Upper lobe of right lung (tissue), 1 donor: Measurements from ENCODE around the gene ANXA8L1. TPM values are rescaled to one million over a fixed set of nuclear protein-coding genes. Genes with fewer than 3 reads are reported as not detected.
A peak's percentile ranks its signal among the peaks of the same experiment; 100 is the strongest.
"Not testable (repeated sequence)": the region's sequence is repeated elsewhere in the genome, so short reads cannot be mapped to it uniquely, and the experiment has no call there.

Source experiments
- ATAC-seq: fragments of 200-7000 bp; cut with Tn5 transposase; one replicate; pipeline ENCODE4 v1.9.1; 2020; ENCODE audit warnings: mild to moderate bottlenecking, moderate library complexity
- DNase-seq: peaks from one replicate; pipeline ENCODE4 v3.0.0-alpha.2; 2020
- H3K27ac ChIP-seq: fragments of 200-600 bp; one replicate; pipeline ENCODE4 v1.8.0; 2022
- H3K27me3 ChIP-seq: fragments of 200-600 bp; one replicate; pipeline ENCODE4 v1.8.0; 2022; ENCODE audit warnings: mild to moderate bottlenecking
- H3K36me3 ChIP-seq: fragments of 200-600 bp; one replicate; pipeline ENCODE4 v1.8.0; 2022
- H3K4me1 ChIP-seq: fragments of 200-600 bp; one replicate; pipeline ENCODE4 v1.8.0; 2022
- H3K4me3 ChIP-seq: fragments of 200-600 bp; one replicate; pipeline ENCODE4 v1.8.0; 2022; ENCODE audit warnings: mild to moderate bottlenecking
- H3K9me3 ChIP-seq: fragments of 200-600 bp; one replicate; pipeline ENCODE4 v1.8.0; 2022
- intact Hi-C: fragments of 100-400 bp; cut with DNase I; formaldehyde crosslinking; loops from one replicate; pipeline ENCODE4 v1.11.0; 2022
- total RNA-seq: library from RNA; stranded (reverse); fragmentation: NEBNext Ultra II Directional; extraction: Animal tissue kit (Norgen Biotek cat#: 25700); gene quantifications from one replicate; pipeline ENCODE4 v1.2.1, GENCODE V29; 2021
- donor health status: DM: no; HTN: yes; CAD: no; lungs with severe emphysema.

Gene ANXA8L1
- total RNA-seq, 1 donor from 2014 or later: 34.6 TPM

GRCh38 chr10:46391422-46391821, 15.8 kb downstream of the ANXA8L1 start:
- ATAC-seq: not testable (repeated sequence)

GRCh38 chr10:46396441-46397279, 21.1 kb downstream of the ANXA8L1 start:
- DNase-seq, H3K36me3 ChIP-seq, H3K27me3 ChIP-seq, H3K4me1 ChIP-seq, H3K9me3 ChIP-seq, H3K4me3 ChIP-seq, intact Hi-C loops, H3K27ac ChIP-seq: not testable (repeated sequence)
- ATAC-seq: peak; percentile 71

More at GRCh38 chr10:46391422-46391821, 15.8 kb downstream of the ANXA8L1 start:
- intact Hi-C loops, DNase-seq, H3K9me3 ChIP-seq, H3K27ac ChIP-seq, H3K4me3 ChIP-seq, H3K36me3 ChIP-seq, H3K27me3 ChIP-seq, H3K4me1 ChIP-seq: not testable (repeated sequence)

- ATAC-seq: peak; percentile 7
- DNase-seq, intact Hi-C loops, H3K27me3 ChIP-seq, H3K27ac ChIP-seq, H3K4me1 ChIP-seq, H3K4me3 ChIP-seq, H3K36me3 ChIP-seq, H3K9me3 ChIP-seq: not testable (repeated sequence)
Measured at GRCh38 chr10:46397767-46398166, 22.2 kb downstream of the ANXA8L1 start.

GRCh38 chr10:46398212-46398886, 22.8 kb downstream of the ANXA8L1 start:
- H3K36me3 ChIP-seq, H3K4me1 ChIP-seq, DNase-seq, H3K27ac ChIP-seq, intact Hi-C loops, H3K27me3 ChIP-seq, H3K9me3 ChIP-seq: not testable (repeated sequence)
- peak overlapping the region; percentile 36 for H3K4me3 ChIP-seq
- ATAC-seq: peak; percentile 92

GRCh38 chr10:46409556-46409955, 34.0 kb downstream of the ANXA8L1 start:
- H3K4me1 ChIP-seq, intact Hi-C loops: not testable (repeated sequence)

GRCh38 chr10:46411123-46411522, 35.5 kb downstream of the ANXA8L1 start:
- H3K4me3 ChIP-seq, H3K4me1 ChIP-seq, intact Hi-C loops, H3K36me3 ChIP-seq, H3K27ac ChIP-seq, DNase-seq, ATAC-seq, H3K9me3 ChIP-seq, H3K27me3 ChIP-seq: not testable (repeated sequence)

More at GRCh38 chr10:46409556-46409955, 34.0 kb downstream of the ANXA8L1 start:
- not testable (repeated sequence) for H3K9me3 ChIP-seq, H3K27ac ChIP-seq, H3K27me3 ChIP-seq, DNase-seq, H3K4me3 ChIP-seq, H3K36me3 ChIP-seq, ATAC-seq

GRCh38 chr10:46412665-46413064, 37.1 kb downstream of the ANXA8L1 start:
- H3K4me3 ChIP-seq, intact Hi-C loops, ATAC-seq, H3K36me3 ChIP-seq, H3K27me3 ChIP-seq, H3K27ac ChIP-seq, H3K9me3 ChIP-seq, DNase-seq, H3K4me1 ChIP-seq: not testable (repeated sequence)

- DNase-seq, H3K4me3 ChIP-seq, ATAC-seq, H3K27me3 ChIP-seq, H3K9me3 ChIP-seq, H3K4me1 ChIP-seq, H3K36me3 ChIP-seq, intact Hi-C loops, H3K27ac ChIP-seq: not testable (repeated sequence)
Measured at GRCh38 chr10:46415291-46415690, 39.7 kb downstream of the ANXA8L1 start.

GRCh38 chr10:46418283-46418682, 42.7 kb downstream of the ANXA8L1 start:
- H3K4me1 ChIP-seq, ATAC-seq, H3K27ac ChIP-seq, H3K9me3 ChIP-seq, intact Hi-C loops, DNase-seq, H3K4me3 ChIP-seq, H3K27me3 ChIP-seq, H3K36me3 ChIP-seq: not testable (repeated sequence)

- H3K4me3 ChIP-seq, H3K4me1 ChIP-seq, H3K27me3 ChIP-seq, H3K9me3 ChIP-seq, DNase-seq, intact Hi-C loops, H3K27ac ChIP-seq, H3K36me3 ChIP-seq: not testable (repeated sequence)
- peak; percentile 48 for ATAC-seq
Measured at GRCh38 chr10:46419570-46420379, 44.2 kb downstream of the ANXA8L1 start.

- H3K27ac ChIP-seq, DNase-seq, H3K4me3 ChIP-seq, H3K27me3 ChIP-seq, H3K9me3 ChIP-seq, H3K4me1 ChIP-seq, H3K36me3 ChIP-seq, ATAC-seq, intact Hi-C loops: not testable (repeated sequence)
Measured at GRCh38 chr10:46423550-46423949, 48.0 kb downstream of the ANXA8L1 start.

- DNase-seq, H3K4me3 ChIP-seq, H3K27ac ChIP-seq, H3K27me3 ChIP-seq, intact Hi-C loops, H3K9me3 ChIP-seq, H3K4me1 ChIP-seq, H3K36me3 ChIP-seq: not testable (repeated sequence)
- peak; percentile 40 for ATAC-seq
Measured at GRCh38 chr10:46440942-46441341, 65.4 kb downstream of the ANXA8L1 start.
